Measurements from ENCODE around the gene TMEM150A.
A peak's percentile ranks its signal among the peaks of the same experiment; 100 is the strongest.
"Not testable (repeated sequence)": the region's sequence is repeated elsewhere in the genome, so short reads cannot be mapped to it uniquely, and the experiment has no call there.

TMEM150A gene, protein sequence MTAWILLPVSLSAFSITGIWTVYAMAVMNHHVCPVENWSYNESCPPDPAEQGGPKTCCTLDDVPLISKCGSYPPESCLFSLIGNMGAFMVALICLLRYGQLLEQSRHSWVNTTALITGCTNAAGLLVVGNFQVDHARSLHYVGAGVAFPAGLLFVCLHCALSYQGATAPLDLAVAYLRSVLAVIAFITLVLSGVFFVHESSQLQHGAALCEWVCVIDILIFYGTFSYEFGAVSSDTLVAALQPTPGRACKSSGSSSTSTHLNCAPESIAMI

DNA sequence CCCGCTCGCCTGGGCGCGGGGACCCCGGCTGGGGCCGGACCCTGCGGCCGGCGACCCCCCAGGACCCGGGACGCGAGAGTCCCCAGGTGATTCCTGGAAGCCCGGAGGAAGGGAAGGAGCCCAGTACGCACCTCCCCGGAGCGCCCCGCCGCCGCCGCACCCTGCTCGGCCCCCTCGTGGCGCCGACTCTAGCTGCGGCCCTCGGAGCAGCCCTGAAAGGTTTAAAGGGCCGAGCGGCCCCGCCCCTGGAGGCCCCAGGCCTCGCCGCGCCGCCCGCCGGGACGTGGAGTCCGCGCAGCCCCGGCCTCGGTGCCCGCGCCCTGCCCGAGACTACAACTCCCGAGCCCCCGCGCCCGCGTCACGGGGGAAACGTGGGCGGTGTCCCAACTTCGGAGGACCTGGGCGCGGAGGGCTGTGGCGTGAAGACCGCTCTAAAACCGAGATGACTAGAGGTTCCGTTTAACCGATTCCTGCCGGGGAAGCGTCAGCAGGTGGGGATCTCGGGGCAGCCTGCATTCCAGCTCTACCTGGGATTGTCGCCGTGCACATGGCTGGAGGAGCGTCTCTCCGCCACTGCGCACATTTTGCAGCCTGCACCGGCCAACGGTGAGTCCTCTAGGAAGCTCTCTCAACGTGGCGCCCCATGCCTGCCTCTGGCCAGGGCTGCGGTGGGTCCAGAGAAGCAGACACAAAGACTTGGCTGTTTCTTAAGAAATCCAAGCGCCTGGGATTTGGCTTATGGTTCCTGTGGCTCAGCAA, at the start of gene TMEM150A:
TSS of gene TMEM150A (minus strand) at position 223 of the 759 bp plus-strand sequence. CDS start 750 bp downstream, outside the sequence.
- peak; percentile 67 to 73 for DNase-seq (ENCODE audit: low read depth in 2 of 2, low spot score in 1 of 2)

GRCh38 chr2:85652056-85652455, 49.6 kb upstream of the TMEM150A start:
- DNase-seq (ENCODE audit: low read depth in 2 of 2, low spot score in 1 of 2) = no peak

DNA sequence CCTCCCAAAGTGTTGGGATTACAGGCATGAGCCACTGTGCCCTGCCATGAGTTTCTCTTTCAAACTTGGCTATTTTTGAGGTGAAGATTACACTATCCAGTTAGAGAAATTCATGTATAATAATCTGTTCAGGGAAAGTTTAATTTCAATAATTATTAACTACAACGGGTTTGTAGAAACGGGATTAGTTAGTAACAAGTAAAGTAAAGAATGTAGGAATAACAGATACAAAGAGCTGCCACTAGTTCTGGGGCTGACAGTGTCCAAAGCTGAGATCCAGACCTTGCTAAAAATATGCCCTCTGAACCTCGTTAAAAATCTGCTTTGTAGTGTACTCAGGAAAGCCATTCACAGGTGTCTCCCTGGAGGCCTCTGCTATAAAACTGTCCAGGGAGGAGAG, 48.6 kb upstream of the TMEM150A start:
- DNase-seq (ENCODE audit: low read depth in 2 of 2, low spot score in 1 of 2) = no peak

GRCh38 chr2:85650456-85650855, 48.0 kb upstream of the TMEM150A start:
- DNase-seq (ENCODE audit: low read depth in 2 of 2, low spot score in 1 of 2) = no peak

DNA sequence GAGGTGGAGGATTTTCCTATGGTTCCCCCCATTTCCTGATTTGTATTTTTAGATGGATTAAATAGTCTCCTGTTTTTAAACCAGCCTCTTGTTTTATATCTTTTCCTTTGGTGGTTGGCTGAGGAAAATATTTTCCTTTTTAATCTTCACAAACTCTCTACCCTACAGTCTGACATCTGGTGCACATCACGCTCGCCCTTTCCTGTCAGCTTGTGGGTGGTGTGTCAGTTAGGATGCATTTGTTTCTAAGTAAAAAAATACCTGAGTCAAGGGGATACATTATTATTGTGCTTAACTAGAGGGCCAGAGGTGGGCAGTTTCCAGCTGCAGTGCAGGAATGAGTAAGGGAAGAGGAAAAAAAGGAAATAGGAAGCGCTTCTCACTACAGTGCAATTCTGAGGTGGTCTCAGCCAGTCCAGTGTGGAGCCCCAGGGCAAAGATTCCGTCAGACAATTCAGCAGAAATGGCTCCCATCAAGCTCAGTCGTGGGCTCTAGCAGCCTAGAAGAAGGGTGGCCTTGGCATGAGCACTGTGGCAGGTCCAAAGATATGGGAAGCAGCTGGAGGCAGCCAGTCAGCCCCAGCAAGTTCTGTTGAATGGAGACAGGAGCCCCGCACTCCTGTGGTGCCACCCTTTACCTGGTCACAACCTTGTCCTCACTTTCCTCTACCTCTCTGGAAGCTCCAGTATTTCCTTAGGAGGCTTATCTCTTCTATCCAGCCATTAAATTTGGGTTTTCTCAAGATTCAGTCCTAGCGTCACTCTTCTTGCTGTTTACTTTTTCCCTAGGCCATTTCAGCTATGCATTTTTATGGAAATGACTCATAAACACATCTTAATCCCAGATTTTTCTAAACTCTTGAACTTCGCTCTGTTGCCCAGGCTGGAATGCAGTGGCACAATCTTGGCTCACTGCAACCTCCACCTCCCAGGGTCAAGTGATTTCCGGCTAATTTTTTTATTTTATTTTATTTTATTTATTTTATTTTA, 47.0 kb upstream of the TMEM150A start:
- no peak for DNase-seq (ENCODE audit: low read depth in 2 of 2, low spot score in 1 of 2)

DNA sequence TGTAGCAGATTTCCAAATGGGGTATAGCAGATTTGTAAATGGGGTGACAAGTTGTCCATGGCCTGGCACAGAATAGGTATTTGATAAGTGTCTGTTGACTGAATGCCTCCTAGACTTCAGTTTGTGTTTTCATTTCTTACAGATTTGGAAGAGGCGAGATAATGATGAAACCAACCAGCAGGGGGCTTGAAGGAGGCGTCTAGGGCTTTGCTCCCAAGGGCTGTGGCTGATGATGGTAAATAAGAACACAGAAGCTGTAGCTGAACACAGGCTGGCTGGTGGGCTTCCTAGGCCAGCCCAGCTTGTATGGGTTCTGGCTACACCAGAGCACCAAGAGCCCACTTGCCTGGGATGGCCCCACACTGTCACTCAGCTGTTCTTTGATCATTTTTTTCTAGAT, 46.1 kb upstream of the TMEM150A start:
- DNase-seq (ENCODE audit: low read depth in 2 of 2, low spot score in 1 of 2) = no peak

GRCh38 chr2:85647823-85648526, 45.5 kb upstream of the TMEM150A start:
- DNase-seq (ENCODE audit: low read depth in 2 of 2, low spot score in 1 of 2) = no peak

DNA sequence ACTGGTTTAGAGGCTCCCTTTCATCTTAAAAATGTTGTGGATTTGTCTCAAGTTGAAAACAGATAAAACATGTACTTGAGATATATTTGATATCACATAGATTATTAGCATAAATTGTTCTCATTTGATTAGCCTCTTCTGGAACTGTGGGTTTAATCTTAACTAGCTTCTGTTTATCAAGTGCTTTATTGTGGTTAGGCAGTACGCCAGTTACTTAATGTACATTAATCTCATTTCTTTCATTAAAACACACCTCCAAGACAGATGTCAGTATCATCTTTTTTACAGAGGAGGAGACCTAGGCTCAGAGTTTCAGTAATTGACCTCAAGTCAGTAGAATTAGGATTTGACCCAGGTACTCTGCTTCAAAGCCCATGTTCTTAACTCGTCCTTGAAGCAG, 43.7 kb upstream of the TMEM150A start:
- no peak for DNase-seq (ENCODE audit: low read depth in 2 of 2, low spot score in 1 of 2)

DNA sequence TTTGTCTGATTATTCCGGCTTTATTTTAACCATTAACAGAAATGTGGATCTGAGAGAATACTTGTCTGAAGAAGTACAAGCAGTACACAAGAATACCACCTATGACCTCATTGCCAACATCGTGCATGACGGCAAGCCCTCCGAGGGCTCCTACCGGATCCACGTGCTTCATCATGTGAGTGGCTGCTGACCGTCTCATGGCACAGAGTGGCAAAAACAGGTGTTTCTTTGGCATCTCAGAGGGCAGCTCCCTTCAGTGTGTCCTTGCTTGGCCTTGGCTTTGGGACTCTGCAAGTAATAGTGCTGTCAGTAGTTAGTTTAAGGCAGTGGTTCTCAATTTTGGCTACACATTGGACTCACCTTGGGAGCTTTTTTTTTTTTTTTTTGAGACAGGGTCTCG, 42.4 kb upstream of the TMEM150A start:
- DNase-seq (ENCODE audit: low read depth in 2 of 2, low spot score in 1 of 2) = no peak

GRCh38 chr2:85642725-85643124, 40.2 kb upstream of the TMEM150A start:
- DNase-seq (ENCODE audit: low read depth in 2 of 2, low spot score in 1 of 2) = no peak

GRCh38 chr2:85635636-85636035, 33.1 kb upstream of the TMEM150A start:
- no peak for DNase-seq (ENCODE audit: low read depth in 2 of 2, low spot score in 1 of 2)

- DNase-seq (ENCODE audit: low read depth in 2 of 2, low spot score in 1 of 2) = no peak
These were observed 32.5 kb upstream of the TMEM150A start for GRCh38 chr2:85635011-85635410.

DNA sequence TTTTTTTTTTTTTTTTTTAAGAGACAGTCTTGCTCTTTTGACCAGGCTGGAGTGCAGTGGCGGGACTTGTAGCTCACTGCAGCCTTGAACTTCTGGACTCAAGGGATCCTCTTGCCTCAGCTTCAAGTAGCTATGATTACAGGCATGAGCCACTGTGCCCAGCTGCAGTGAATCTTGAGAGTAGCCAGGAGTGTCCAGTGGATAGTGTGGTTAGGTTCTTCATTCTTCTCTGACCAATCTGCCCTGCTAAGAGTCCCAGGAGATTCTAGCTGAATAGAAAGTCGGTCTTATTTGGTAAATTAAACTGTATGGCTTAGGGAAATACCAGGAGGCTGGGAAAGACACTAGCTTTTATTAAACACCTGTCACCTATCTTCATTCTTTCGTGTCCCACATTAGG, 28.8 kb upstream of the TMEM150A start:
- DNase-seq (ENCODE audit: low read depth in 2 of 2, low spot score in 1 of 2) = no peak

DNA sequence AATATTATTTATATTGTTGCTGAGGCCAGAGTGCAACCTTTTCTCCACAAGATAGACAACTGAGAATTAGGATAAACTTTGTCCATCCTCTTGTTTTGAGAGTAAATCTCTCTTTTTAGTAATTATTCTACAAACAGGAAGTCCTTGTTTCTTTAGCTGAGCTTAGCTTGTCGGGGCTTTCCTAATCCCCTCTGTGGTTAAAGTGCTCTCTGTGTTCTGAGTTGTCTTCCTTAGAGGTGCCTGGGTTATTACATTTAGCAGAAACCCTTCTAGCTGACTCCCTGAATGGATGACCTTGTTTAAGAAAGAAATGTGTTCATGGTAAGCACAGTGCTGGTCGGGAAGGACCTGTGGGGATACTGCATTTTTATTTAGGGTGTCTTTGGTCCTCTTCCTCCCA, 26.2 kb upstream of the TMEM150A start:
- no peak for DNase-seq (ENCODE audit: low read depth in 2 of 2, low spot score in 1 of 2)

- no peak for DNase-seq (ENCODE audit: low read depth in 2 of 2, low spot score in 1 of 2)
These were observed 21.5 kb upstream of the TMEM150A start for GRCh38 chr2:85623991-85624390.

DNA sequence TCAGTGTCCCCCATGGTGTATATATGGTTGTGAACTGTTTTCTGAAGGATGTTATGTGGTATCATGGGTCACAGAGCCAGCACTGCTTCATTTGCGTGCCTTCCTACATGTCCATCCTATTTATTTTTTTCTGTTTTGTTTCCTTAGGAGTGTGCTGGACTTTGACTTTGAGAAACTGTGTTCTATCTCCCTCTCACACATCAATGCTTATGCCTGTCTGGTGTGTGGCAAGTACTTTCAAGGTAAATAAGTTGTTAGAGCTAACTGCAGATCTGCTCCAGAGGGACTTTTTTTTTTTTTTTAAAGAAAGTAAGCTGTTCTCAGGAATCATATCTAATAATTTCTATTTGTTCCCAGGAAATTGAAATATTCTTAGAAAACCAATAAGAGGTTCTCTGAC, 18.8 kb upstream of the TMEM150A start:
- DNase-seq (ENCODE audit: low read depth in 2 of 2, low spot score in 1 of 2) = no peak

- DNase-seq (ENCODE audit: low read depth in 2 of 2, low spot score in 1 of 2) = no peak
These were observed 17.1 kb upstream of the TMEM150A start for GRCh38 chr2:85619617-85620016.

DNA sequence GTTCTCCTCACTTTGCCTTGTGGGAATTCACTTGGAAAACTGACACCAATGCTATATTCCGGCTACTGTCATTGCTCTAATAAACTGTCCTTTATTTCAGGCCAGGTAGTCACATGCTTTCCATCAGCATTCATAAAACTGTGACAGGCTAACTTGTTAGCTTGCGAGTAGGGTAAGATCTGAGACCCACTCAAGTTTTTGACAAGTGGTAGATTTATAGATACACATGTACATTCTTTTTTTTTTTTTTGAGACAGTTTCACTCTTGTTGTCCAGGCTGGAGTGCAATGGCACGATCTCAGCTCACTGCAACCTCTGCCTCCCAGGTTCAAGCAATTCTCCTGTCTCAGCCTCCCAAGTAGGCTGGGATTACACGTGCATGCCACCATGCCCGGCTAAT, 15.2 kb upstream of the TMEM150A start:
- not testable (repeated sequence) for DNase-seq (ENCODE audit: low read depth in 2 of 2, low spot score in 1 of 2)

DNA sequence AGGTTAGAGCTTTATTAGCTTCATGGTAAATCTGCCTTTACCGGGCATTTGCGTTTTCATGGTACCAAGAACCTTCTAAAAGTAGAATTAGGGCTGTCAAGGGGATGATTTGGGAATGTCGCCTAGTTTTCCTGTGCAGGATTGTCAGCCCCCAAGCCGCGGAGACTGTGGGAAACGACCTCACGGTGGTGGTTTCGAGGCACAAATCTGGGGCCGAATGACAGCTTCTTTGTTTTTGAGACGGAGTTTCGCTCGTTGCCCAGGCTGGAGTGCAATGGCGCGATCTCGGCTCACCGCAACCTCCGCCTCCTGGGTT, 12.9 kb upstream of the TMEM150A start:
- no peak for DNase-seq (ENCODE audit: low read depth in 2 of 2, low spot score in 1 of 2)

GRCh38 chr2:85614757-85615156, 12.3 kb upstream of the TMEM150A start:
- not testable (repeated sequence) for DNase-seq (ENCODE audit: low read depth in 2 of 2, low spot score in 1 of 2)
